HepG2 (cell line): ENCODE results near the gene TACO1. TPM values are rescaled to one million over a fixed set of nuclear protein-coding genes. Genes with fewer than 3 reads are reported as not detected.

Source experiments
- ADNP ChIP-seq: sonication (generic); formaldehyde crosslinking; IDR thresholded peaks from 2 replicates; pipeline ENCODE4 v1.4.0; 2020; ENCODE audit warnings: missing genetic modification reagents
- BHLHE40 ChIP-seq: IDR thresholded peaks from 2 replicates; pipeline ENCODE4 v1.6.1; 2011; ENCODE audit warnings: low read length, improper control_type of control experiment
- BRF2 ChIP-seq: sonication (generic); formaldehyde crosslinking; IDR thresholded peaks from 2 replicates; pipeline ENCODE4 v1.8.1; 2022; ENCODE audit warnings: mild to moderate bottlenecking, missing genetic modification reagents
- CBFB ChIP-seq: sonication (generic); formaldehyde crosslinking; IDR thresholded peaks from 2 replicates; pipeline ENCODE4 v1.4.0; 2020; ENCODE audit warnings: missing genetic modification reagents
- CBX2 ChIP-seq, 2 experiments: fragments of 200-600 bp in 1 of 2; sonication (generic); formaldehyde crosslinking in 1 of 2; IDR thresholded peaks; 2 replicates each; pipeline versions ENCODE4 v1.7.0 to v1.8.1; 2018 to 2022; ENCODE audit warnings: low read depth in 2 of 2, low read length in 1 of 2, mild to moderate bottlenecking in 1 of 2, missing genetic modification reagents in 1 of 2
- GPN1 ChIP-seq: sonication (generic); formaldehyde crosslinking; IDR thresholded peaks from 2 replicates; pipeline ENCODE4 v1.5.1; 2020; ENCODE audit warnings: missing genetic modification reagents, borderline replicate concordance
- IRF2 ChIP-seq: IDR thresholded peaks from 2 replicates; pipeline ENCODE4 v1.6.1; 2018; ENCODE audit warnings: missing genetic modification reagents, missing compliant biosample characterization
- ISX ChIP-seq: sonication (generic); formaldehyde crosslinking; conservative IDR thresholded peaks from 2 replicates; pipeline ENCODE4 v1.5.0; 2020; ENCODE audit warnings: missing genetic modification reagents
- MTF2 ChIP-seq: sonication (generic); formaldehyde crosslinking; IDR thresholded peaks from 2 replicates; pipeline ENCODE4 v1.5.0; 2020; ENCODE audit warnings: missing genetic modification reagents, borderline replicate concordance
- PRDM15 ChIP-seq: sonication (generic); formaldehyde crosslinking; IDR thresholded peaks from 2 replicates; pipeline ENCODE4 v1.4.0; 2020; ENCODE audit warnings: missing genetic modification reagents
- RARA ChIP-seq: IDR thresholded peaks from 2 replicates; pipeline ENCODE4 v1.6.1; 2016; ENCODE audit warnings: missing genetic modification reagents, missing compliant biosample characterization
- REPIN1 ChIP-seq: sonication (generic); formaldehyde crosslinking; IDR thresholded peaks from 2 replicates; pipeline ENCODE4 v1.8.0; 2022; ENCODE audit warnings: missing genetic modification reagents, low read depth, mild to moderate bottlenecking, borderline replicate concordance
- ZBTB7A ChIP-seq: sonication (generic); formaldehyde crosslinking; IDR thresholded peaks from 2 replicates; pipeline ENCODE4 v1.8.0; 2022; ENCODE audit warnings: mild to moderate bottlenecking, missing genetic modification reagents
- ZNF253 ChIP-seq: sonication (generic); formaldehyde crosslinking; IDR thresholded peaks from 2 replicates; pipeline ENCODE4 v1.8.0; 2022; ENCODE audit warnings: mild to moderate bottlenecking, missing genetic modification reagents, borderline replicate concordance
- ZNF343 ChIP-seq: sonication (generic); formaldehyde crosslinking; IDR thresholded peaks from 2 replicates; pipeline ENCODE4 v1.4.0; 2020; ENCODE audit warnings: mild to moderate bottlenecking, missing genetic modification reagents
- ZNF383 ChIP-seq: sonication (generic); formaldehyde crosslinking; IDR thresholded peaks from 2 replicates; pipeline ENCODE4 v1.4.0; 2020; ENCODE audit warnings: missing genetic modification reagents, mild to moderate bottlenecking, borderline replicate concordance
- ZNF496 ChIP-seq: sonication (generic); formaldehyde crosslinking; IDR thresholded peaks from 2 replicates; pipeline ENCODE4 v1.8.1; 2023; ENCODE audit warnings: mild to moderate bottlenecking, moderate library complexity, missing genetic modification reagents; ENCODE audit not compliant: insufficient replicate concordance
- ZNF790 ChIP-seq: sonication (generic); formaldehyde crosslinking; IDR thresholded peaks from 2 replicates; pipeline ENCODE4 v1.8.0; 2022; ENCODE audit warnings: missing genetic modification reagents, mild to moderate bottlenecking, borderline replicate concordance
- ZNF850 ChIP-seq: sonication (generic); formaldehyde crosslinking; conservative IDR thresholded peaks from 2 replicates; pipeline ENCODE4 v1.9.0; 2021; ENCODE audit warnings: mild to moderate bottlenecking, missing genetic modification reagents
- polyA plus RNA-seq, 8 experiments: library from polyadenylated mRNA; depleted of rRNA in 3 of 8; stranded (reverse) in 7 of 8; unstranded in 1 of 8; fragments of >200 nt; fragmentation: Illumina TruSeq in 4 of 8; extraction: Trizol in 4 of 8; gene quantifications; 2 replicates each; pipeline versions ENCODE4 v1.2.1 to v1.2.3, GENCODE V29; 2011 to 2016; ENCODE audit warnings: low read depth in 4 of 8, missing spikeins in 1 of 8, mixed read lengths in 1 of 8; ENCODE audit not compliant: insufficient read depth in 1 of 8
- total RNA-seq, 5 experiments: library from RNA; depleted of rRNA; stranded (reverse); fragments of >200 nt; fragmentation: Illumina TruSeq; extraction: Trizol; gene quantifications; 2 replicates each; pipeline ENCODE4 v1.2.3, GENCODE V29; 2016; ENCODE audit warnings: low read depth in 1 of 5

TACO1 gene
- total and polyA plus RNA-seq, 2 of the 13 experiments (the other 11 are each of a cell fraction or from before 2014, with no cell fraction given), result 34.7 to 53.6 TPM

DNA sequence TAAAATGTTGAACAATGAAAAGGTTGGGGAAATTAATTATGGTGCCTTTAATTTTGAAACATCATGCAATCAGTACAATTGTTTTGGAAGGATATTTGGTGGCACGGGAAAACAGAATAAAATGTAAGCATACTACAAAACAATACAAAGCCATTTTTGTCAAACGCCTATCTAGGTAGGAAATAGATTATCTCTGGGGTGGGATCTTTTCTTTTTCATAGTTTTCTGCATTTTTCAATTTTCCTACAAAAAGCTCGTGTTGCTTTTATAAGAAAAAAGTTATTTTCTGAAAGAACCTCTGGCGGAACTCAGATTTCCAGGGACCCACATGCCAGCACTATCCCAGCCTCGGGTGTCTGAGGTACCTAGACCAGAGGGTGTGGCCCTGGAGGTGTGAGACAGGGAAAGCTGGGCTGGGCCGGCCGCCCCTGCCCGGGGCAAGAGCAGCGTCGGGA is 20.6 kb downstream of the TACO1 start (continued):
- TF ChIP-seq ZNF383 (CRISPR knock-in tag) (no peak), MTF2 (CRISPR knock-in tag) (no peak), CBX2 (IDR thresholded peaks at IDR 0.05; ENCODE audit: low read depth, low read length) (no peak), CBX2 (CRISPR knock-in tag; IDR thresholded peaks at IDR 0.05; ENCODE audit: low read depth) (0 out of 2 replicates have a peak, but pooled peaks have one; percentile 40), ZNF253 (CRISPR knock-in tag) (no peak), ZNF850 (CRISPR knock-in tag) (no peak), IRF2 (CRISPR knock-in tag) (no peak), BRF2 (CRISPR knock-in tag) (0 out of 2 replicates have a peak, but pooled peaks have one; percentile 68), GPN1 (CRISPR knock-in tag) (no peak), CBFB (CRISPR knock-in tag) (no peak), RARA (CRISPR knock-in tag) (no peak), ADNP (0 out of 2 replicates have a peak, but pooled peaks have one; percentile 45), ZBTB7A (0 out of 2 replicates have a peak, but pooled peaks have one; percentile 47), PRDM15 (CRISPR knock-in tag) (0 out of 2 replicates have a peak, but pooled peaks have one; percentile 26), ZNF790 (CRISPR knock-in tag) (no peak), REPIN1 (CRISPR knock-in tag) (no peak), ISX (CRISPR knock-in tag) (no peak), BHLHE40 (no peak), ZNF343 (CRISPR knock-in tag) (no peak), ZNF496 (no peak)
- TF ChIP-seq, all 625 proteins: peak for 9
